H9 (cell line): Measurements from ENCODE around the gene SSTR5. TPM values are rescaled to one million over a fixed set of nuclear protein-coding genes. Genes with fewer than 3 reads are reported as not detected.

Experiments used
- DNase-seq: peaks from one replicate; pipeline ENCODE4 v3.0.0-alpha.2; 2017
- H2AFZ ChIP-seq: one replicate; pipeline ENCODE4 v1.6.1; 2013; ENCODE audit warnings: mild to moderate bottlenecking, low read length, control low read depth, moderate library complexity
- H2AK5ac ChIP-seq: 2 replicates; pipeline ENCODE4 v1.6.1; 2013; ENCODE audit warnings: low read length, control low read depth, mixed read lengths; ENCODE audit not compliant: insufficient read length
- H2BK120ac ChIP-seq: one replicate; pipeline ENCODE4 v1.6.1; 2013; ENCODE audit warnings: low read depth, mild to moderate bottlenecking, low read length, control low read depth, inconsistent platforms; ENCODE audit not compliant: poor library complexity, severe bottlenecking
- H2BK12ac ChIP-seq: 2 replicates; pipeline ENCODE4 v1.6.1; 2013; ENCODE audit warnings: low read length, control low read depth, mixed read lengths, low read depth; ENCODE audit not compliant: insufficient read length
- H2BK15ac ChIP-seq: 2 replicates; pipeline ENCODE4 v1.6.1; 2013; ENCODE audit warnings: low read depth, low read length, control low read depth
- H2BK20ac ChIP-seq: one replicate; pipeline ENCODE4 v1.6.1; 2013; ENCODE audit warnings: low read depth, mild to moderate bottlenecking, low read length, control low read depth, inconsistent platforms; ENCODE audit not compliant: poor library complexity, severe bottlenecking
- H2BK5ac ChIP-seq: 2 replicates; pipeline ENCODE4 v1.6.1; 2013; ENCODE audit warnings: low read length, control low read depth, mixed read lengths; ENCODE audit not compliant: insufficient read length
- H3K14ac ChIP-seq: 2 replicates; pipeline ENCODE4 v1.6.1; 2013; ENCODE audit warnings: low read length, control low read depth; ENCODE audit not compliant: insufficient read depth
- H3K18ac ChIP-seq: 2 replicates; pipeline ENCODE4 v1.6.1; 2013; ENCODE audit warnings: low read depth, mild to moderate bottlenecking, mixed read lengths, low read length, control low read depth; ENCODE audit not compliant: insufficient read length
- H3K23ac ChIP-seq: 2 replicates; pipeline ENCODE4 v1.6.1; 2013; ENCODE audit warnings: low read length, control low read depth, mixed read lengths, low read depth; ENCODE audit not compliant: insufficient read length
- H3K23me2 ChIP-seq: 2 replicates; pipeline ENCODE4 v1.6.1; 2013; ENCODE audit warnings: low read depth, mild to moderate bottlenecking, mixed read lengths, low read length, control low read depth; ENCODE audit not compliant: insufficient read length, poor library complexity, severe bottlenecking
- H3K27ac ChIP-seq: 2 replicates; pipeline ENCODE4 v1.5.1; 2013; ENCODE audit warnings: low read length, control low read depth, mixed read lengths, low read depth; ENCODE audit not compliant: insufficient read length
- H3K27me3 ChIP-seq: 2 replicates; pipeline ENCODE4 v1.6.1; 2013; ENCODE audit warnings: low read length, control low read depth, inconsistent platforms; ENCODE audit not compliant: insufficient read depth
- H3K4ac ChIP-seq: 2 replicates; pipeline ENCODE4 v1.6.1; 2013; ENCODE audit warnings: low read depth, mild to moderate bottlenecking, control low read depth, inconsistent platforms, low read length, moderate library complexity
- H3K4me1 ChIP-seq: 2 replicates; pipeline ENCODE4 v1.6.1; 2013; ENCODE audit warnings: low read length, control low read depth, inconsistent platforms; ENCODE audit not compliant: insufficient read depth
- H3K4me2 ChIP-seq: 2 replicates; pipeline ENCODE4 v1.6.1; 2013; ENCODE audit warnings: low read length, control low read depth, mixed read lengths; ENCODE audit not compliant: insufficient read length, insufficient read depth
- H3K56ac ChIP-seq: 2 replicates; pipeline ENCODE4 v1.6.1; 2013; ENCODE audit warnings: low read depth, mild to moderate bottlenecking, mixed read lengths, low read length, control low read depth; ENCODE audit not compliant: insufficient read length
- H3K79me1 ChIP-seq: 2 replicates; pipeline ENCODE4 v1.6.1; 2013; ENCODE audit warnings: low read depth, mild to moderate bottlenecking, moderate library complexity, low read length, control low read depth, inconsistent platforms; ENCODE audit not compliant: insufficient read depth, poor library complexity, severe bottlenecking
- H3K79me2 ChIP-seq: 2 replicates; pipeline ENCODE4 v1.6.1; 2013; ENCODE audit warnings: low read length, control low read depth, inconsistent platforms; ENCODE audit not compliant: insufficient read depth
- H3K9ac ChIP-seq: 2 replicates; pipeline ENCODE4 v1.6.1; 2013; ENCODE audit warnings: low read length, control low read depth, mixed read lengths; ENCODE audit not compliant: insufficient read length; ENCODE audit errors: extremely low read depth
- H3K9me3 ChIP-seq: one replicate; pipeline ENCODE4 v1.6.1; 2013; ENCODE audit warnings: low read depth, low read length, inconsistent platforms; ENCODE audit not compliant: control insufficient read depth
- H3T11ph ChIP-seq: one replicate; pipeline ENCODE4 v1.6.1; 2013; ENCODE audit warnings: mild to moderate bottlenecking, low read length, control low read depth, inconsistent platforms
- H4K20me1 ChIP-seq: one replicate; pipeline ENCODE4 v1.6.1; 2013; ENCODE audit not compliant: control insufficient read depth, insufficient read length, insufficient read depth
- H4K5ac ChIP-seq: 2 replicates; pipeline ENCODE4 v1.6.1; 2013; ENCODE audit warnings: low read depth, mild to moderate bottlenecking, mixed read lengths, low read length, control low read depth; ENCODE audit not compliant: insufficient read length
- H4K8ac ChIP-seq: replicated peaks from 2 replicates; pipeline ENCODE4 v1.6.1; 2013; ENCODE audit warnings: low read length, control low read depth, mixed read lengths, low read depth; ENCODE audit not compliant: insufficient read length
- H4K91ac ChIP-seq: 2 replicates; pipeline ENCODE4 v1.6.1; 2013; ENCODE audit warnings: low read depth, mild to moderate bottlenecking, moderate library complexity, mixed read lengths, low read length, control low read depth; ENCODE audit not compliant: insufficient read length
- H3K27ac Mint-ChIP-seq, 3 experiments: 2 replicates in 2 of 3; 3 replicates in 1 of 3; pipeline ENCODE4 v1.8.0; 2020 to 2021; ENCODE audit warnings: mixed read lengths in 3 of 3, mild to moderate bottlenecking in 1 of 3, moderate library complexity in 1 of 3
- H3K27me3 Mint-ChIP-seq: 2 replicates; pipeline ENCODE4 v1.8.0; 2021; ENCODE audit warnings: low read depth, mild to moderate bottlenecking, moderate library complexity, mixed read lengths
- H3K36me3 Mint-ChIP-seq, 3 experiments: 2 replicates in 2 of 3; 3 replicates in 1 of 3; pipeline ENCODE4 v1.8.0; 2020 to 2021; ENCODE audit warnings: low read depth in 3 of 3, mixed read lengths in 3 of 3; ENCODE audit not compliant: insufficient read depth in 1 of 3
- H3K4me1 Mint-ChIP-seq, 2 experiments: 2 replicates each; pipeline ENCODE4 v1.8.0; 2020; ENCODE audit warnings: mixed read lengths in 2 of 2
- H3K4me3 Mint-ChIP-seq, 2 experiments: 2 replicates in 1 of 2; 3 replicates in 1 of 2; pipeline ENCODE4 v1.8.0; 2020 to 2021; ENCODE audit warnings: mild to moderate bottlenecking in 2 of 2, mixed read lengths in 2 of 2, moderate library complexity in 1 of 2
- H3K9me3 Mint-ChIP-seq, 2 experiments: 2 replicates in 1 of 2; 3 replicates in 1 of 2; pipeline ENCODE4 v1.8.0; 2020; ENCODE audit warnings: mild to moderate bottlenecking in 2 of 2, mixed read lengths in 2 of 2, moderate library complexity in 1 of 2
- CTCF ChIP-seq: fragments of 200-600 bp; sonication (generic); conservative IDR thresholded peaks from 3 replicates; pipeline ENCODE4 v1.8.0; 2021; ENCODE audit warnings: antibody characterized with exemption, mild to moderate bottlenecking
- WGBS: extraction: QIAGEN DNeasy Blood & Tissue Kit; methylation state at CpG from one replicate; pipeline ENCODE4 v1.1.7; 2013; ENCODE audit warnings: missing lambda C conversion rate, low lambda C conversion rate, mixed read lengths; ENCODE audit not compliant: insufficient read length; ENCODE audit errors: extremely low coverage; 5-methylcytosine and 5-hydroxymethylcytosine counted together
- total RNA-seq: library from RNA; stranded (reverse); gene quantifications from 2 replicates; pipeline ENCODE4 v1.2.1, GENCODE V29; 2021

The SSTR5 gene
- total RNA-seq, 1 experiment from 2014 or later = 0.22 TPM

GRCh38 chr16:1119766-1120576, 47.4 kb downstream of the SSTR5 start:
- no peaks in the 10 kb centered on the region for H3K36me3 Mint-ChIP-seq
- H3K4me3 Mint-ChIP-seq = no peak overlapping the region
- no peak overlapping the region for H3K4me2 ChIP-seq
- H2AK5ac ChIP-seq = no peak overlapping the region
- no peak overlapping the region for H2BK12ac ChIP-seq
- H3K56ac ChIP-seq = no peak overlapping the region
- H2AFZ ChIP-seq = no peak overlapping the region
- H3K27me3 Mint-ChIP-seq = peaks cover 5% of the 10 kb centered on the region; the same call in 1 of the 2 replicates
- H3K4ac ChIP-seq = no peak overlapping the region
- no peaks in the 10 kb centered on the region for H3K27me3 ChIP-seq
- no peak overlapping the region for H2BK15ac ChIP-seq
- H3K18ac ChIP-seq = no peak overlapping the region
- H3K27ac Mint-ChIP-seq = no peak overlapping the region
- peaks cover 2% of the 10 kb centered on the region for H3K23me2 ChIP-seq
- H3K9me3 Mint-ChIP-seq = no peaks in the 10 kb centered on the region
- H4K91ac ChIP-seq = no peak overlapping the region
- no peak overlapping the region for H3T11ph ChIP-seq
- no peak overlapping the region for H4K5ac ChIP-seq
- no peak for TF ChIP-seq CTCF
- H3K4me1 Mint-ChIP-seq = no peaks in the 10 kb centered on the region
- no peak overlapping the region for H2BK20ac ChIP-seq
- DNase-seq = no peak
- no peaks in the 10 kb centered on the region for H3K79me1 ChIP-seq
- no peak overlapping the region for H3K9ac ChIP-seq
- H3K27ac ChIP-seq = no peak overlapping the region
- H2BK120ac ChIP-seq = no peak overlapping the region
- no peak overlapping the region for H4K8ac ChIP-seq
- no peak overlapping the region for H2BK5ac ChIP-seq
- no peaks in the 10 kb centered on the region for H3K4me1 ChIP-seq
- H4K20me1 ChIP-seq = no peaks in the 10 kb centered on the region
- H3K23ac ChIP-seq = no peak overlapping the region
- H3K79me2 ChIP-seq = no peaks in the 10 kb centered on the region
- H3K9me3 ChIP-seq = no peaks in the 10 kb centered on the region
- no CpG with 5 or more reads among the region's 35 CpGs for WGBS
- no peak overlapping the region for H3K14ac ChIP-seq
